Retinal pigment epithelial cell (primary cell): ENCODE results near the gene MAPK14.

Experiments used
- DNase-seq: peaks from one replicate; pipeline ENCODE4 v3.0.0-alpha.2; 2010; ENCODE audit warnings: low read depth
- H3K4me3 ChIP-seq: 2 replicates; pipeline ENCODE4 v1.5.1; 2011; ENCODE audit warnings: mild to moderate bottlenecking, low read length, control low read depth, moderate library complexity
- CTCF ChIP-seq: conservative IDR thresholded peaks from 2 replicates; pipeline ENCODE4 v1.5.1; 2011; ENCODE audit warnings: low read depth, low read length, control low read depth, inconsistent platforms

MAPK14 gene

GRCh38 chr6:36111526-36111925 is 83.9 kb downstream of the MAPK14 start:
- H3K4me3 ChIP-seq: no peak overlapping the region
- TF ChIP-seq CTCF: no peak
- no peak for DNase-seq

GRCh38 chr6:36113049-36113448 is 85.4 kb downstream of the MAPK14 start:
- no peak for DNase-seq
- no peak overlapping the region for H3K4me3 ChIP-seq
- no peak for TF ChIP-seq CTCF

GRCh38 chr6:36113703-36114102 is 86.1 kb downstream of the MAPK14 start:
- no peak for DNase-seq
- no peak overlapping the region for H3K4me3 ChIP-seq
- no peak for TF ChIP-seq CTCF

- no peak for DNase-seq
- no peak for TF ChIP-seq CTCF
- no peak overlapping the region for H3K4me3 ChIP-seq
Observed at GRCh38 chr6:36114798-36115408, 87.3 kb downstream of the MAPK14 start.

- TF ChIP-seq CTCF: no peak
- H3K4me3 ChIP-seq: no peak overlapping the region
- no peak for DNase-seq
Observed at GRCh38 chr6:36115412-36115811, 87.8 kb downstream of the MAPK14 start.

- no peak overlapping the region for H3K4me3 ChIP-seq
- TF ChIP-seq CTCF: no peak
- no peak for DNase-seq
Observed at GRCh38 chr6:36116066-36116864, 88.7 kb downstream of the MAPK14 start.

GRCh38 chr6:36116943-36117342 is 89.3 kb downstream of the MAPK14 start:
- no peak for TF ChIP-seq CTCF
- H3K4me3 ChIP-seq: no peak overlapping the region
- DNase-seq: no peak
